Measurements from ENCODE around the gene PWP1. TPM values are rescaled to one million over a fixed set of nuclear protein-coding genes. Genes with fewer than 3 reads are reported as not detected.
A peak's percentile ranks its signal among the peaks of the same experiment; 100 is the strongest.

Gene PWP1
- total RNA-seq, 2 donors from 2014 or later, result 35.7 to 37.8 TPM

GRCh38 chr12:107668320-107669098, 17.1 kb upstream of the PWP1 start:
- H3K36me3 ChIP-seq (ENCODE audit: control insufficient read depth, insufficient read depth, low read length), result no peaks in the 10 kb centered on the region
- H3K4me1 ChIP-seq (ENCODE audit: control insufficient read depth, insufficient read depth, low read length), result no peaks in the 10 kb centered on the region
- H3K4me3 ChIP-seq (ENCODE audit: low read length), result no peak overlapping the region
- no peaks in the 10 kb centered on the region for H3K9me3 Mint-ChIP-seq
- no peaks in the 10 kb centered on the region for H3K36me3 Mint-ChIP-seq (ENCODE audit: low read depth)
- no peak for TF ChIP-seq CTCF (conservative IDR thresholded peaks at IDR 0.05)
- no peak overlapping the region for H3K27ac Mint-ChIP-seq
- H3K27me3 ChIP-seq (ENCODE audit: control insufficient read depth, insufficient read depth, low read length, poor library complexity, severe bottlenecking), result no peaks in the 10 kb centered on the region
- no peaks in the 10 kb centered on the region for H3K9me3 ChIP-seq (ENCODE audit: control insufficient read depth, low read length)
- DNase-seq, result no peak
- H3K4me1 Mint-ChIP-seq, result peaks cover 14% of the 10 kb centered on the region
- no peak overlapping the region for H3K4me3 Mint-ChIP-seq
- no peak overlapping the region for H3K27ac ChIP-seq (ENCODE audit: low read depth, low read length)
- H3K27me3 Mint-ChIP-seq (ENCODE audit: insufficient read depth), result peaks cover 3% of the 10 kb centered on the region
- 86 to 90% methylated on average over 8 to 9 of the region's 9 CpGs for WGBS, 2 experiments (ENCODE audit: insufficient coverage in 1 of 2, insufficient read length in 1 of 2)
- no peak overlapping the region for H3K9ac ChIP-seq (ENCODE audit: extremely low read depth, low read length, poor library complexity, severe bottlenecking)

GRCh38 chr12:107669946-107670345, 15.7 kb upstream of the PWP1 start:
- no peak for TF ChIP-seq CTCF (conservative IDR thresholded peaks at IDR 0.05)
- Mint-ChIP-seq H3K4me3 (no peak overlapping the region), H3K36me3 (ENCODE audit: low read depth) (no peaks in the 10 kb centered on the region), H3K27ac (no peak overlapping the region), H3K9me3 (no peaks in the 10 kb centered on the region), H3K27me3 (ENCODE audit: insufficient read depth) (peaks cover 3% of the 10 kb centered on the region), H3K4me1 (peaks cover 14% of the 10 kb centered on the region)
- no peaks in the 10 kb centered on the region for H3K27me3 ChIP-seq (ENCODE audit: control insufficient read depth, insufficient read depth, low read length, poor library complexity, severe bottlenecking)
- no peaks in the 10 kb centered on the region for H3K36me3 ChIP-seq (ENCODE audit: control insufficient read depth, insufficient read depth, low read length)
- no peaks in the 10 kb centered on the region for H3K4me1 ChIP-seq (ENCODE audit: control insufficient read depth, insufficient read depth, low read length)
- H3K4me3 ChIP-seq (ENCODE audit: low read length), result no peak overlapping the region
- no peak overlapping the region for H3K27ac ChIP-seq (ENCODE audit: low read depth, low read length)
- H3K9me3 ChIP-seq (ENCODE audit: control insufficient read depth, low read length), result no peaks in the 10 kb centered on the region
- no peak for DNase-seq
- no peak overlapping the region for H3K9ac ChIP-seq (ENCODE audit: extremely low read depth, low read length, poor library complexity, severe bottlenecking)
- 93 to 100% methylated on average over 4 to 8 of the region's 8 CpGs for WGBS, 2 experiments (ENCODE audit: insufficient coverage in 1 of 2, insufficient read length in 1 of 2)

- H3K4me3 Mint-ChIP-seq, result no peak overlapping the region
- no peaks in the 10 kb centered on the region for H3K4me1 ChIP-seq (ENCODE audit: control insufficient read depth, insufficient read depth, low read length)
- 48 to 68% methylated on average over 7 to 10 of the region's 10 CpGs for WGBS, 2 experiments (ENCODE audit: insufficient coverage in 1 of 2, insufficient read length in 1 of 2)
Measured at GRCh38 chr12:107670999-107671643, 14.5 kb upstream of the PWP1 start.

More at GRCh38 chr12:107670999-107671643, 14.5 kb upstream of the PWP1 start:
- Histone ChIP-seq H3K4me3 (ENCODE audit: low read length) (no peak overlapping the region), H3K9ac (ENCODE audit: extremely low read depth, low read length, poor library complexity, severe bottlenecking) (no peak overlapping the region), H3K36me3 (ENCODE audit: control insufficient read depth, insufficient read depth, low read length) (no peaks in the 10 kb centered on the region), H3K9me3 (ENCODE audit: control insufficient read depth, low read length) (no peaks in the 10 kb centered on the region), H3K27me3 (ENCODE audit: control insufficient read depth, insufficient read depth, low read length, poor library complexity, severe bottlenecking) (no peaks in the 10 kb centered on the region), H3K27ac (ENCODE audit: low read depth, low read length) (no peak overlapping the region)
- H3K27me3 Mint-ChIP-seq (ENCODE audit: insufficient read depth), result peaks cover 3% of the 10 kb centered on the region
- DNase-seq, result peak; percentile 94
- no peaks in the 10 kb centered on the region for H3K36me3 Mint-ChIP-seq (ENCODE audit: low read depth)
- peak; percentile 97 for TF ChIP-seq CTCF (conservative IDR thresholded peaks at IDR 0.05)
- peak overlapping the region; percentile 43 for H3K27ac Mint-ChIP-seq
- H3K9me3 Mint-ChIP-seq, result no peaks in the 10 kb centered on the region
- H3K4me1 Mint-ChIP-seq, result peaks cover 8% of the 10 kb centered on the region
